Activated T-cell treated with anti-CD3 and anti-CD28 coated beads, Interleukin-2, amount 50 U/mL, for 1 hour (primary cell): Measurements from ENCODE around the gene CEACAM18.
"Not testable (repeated sequence)": the region's sequence is repeated elsewhere in the genome, so short reads cannot be mapped to it uniquely, and the experiment has no call there.

Experiments
- DNase-seq: peaks from one replicate; pipeline ENCODE4 v3.0.0-alpha.2; 2020

Gene CEACAM18

GRCh38 chr19:51500931-51501330 lies 22.6 kb downstream of the CEACAM18 start:
- not testable (repeated sequence) for DNase-seq

GRCh38 chr19:51501594-51502263 lies 23.4 kb downstream of the CEACAM18 start, which contains the start of gene SIGLEC12:
Gene SIGLEC12 (minus strand): TSS chr19:51501800. CDS start chr19:51501733, 67 bp downstream.
- DNase-seq: no peak

GRCh38 chr19:51503286-51503817 lies 25.0 kb downstream of the CEACAM18 start:
- DNase-seq: no peak

DNA sequence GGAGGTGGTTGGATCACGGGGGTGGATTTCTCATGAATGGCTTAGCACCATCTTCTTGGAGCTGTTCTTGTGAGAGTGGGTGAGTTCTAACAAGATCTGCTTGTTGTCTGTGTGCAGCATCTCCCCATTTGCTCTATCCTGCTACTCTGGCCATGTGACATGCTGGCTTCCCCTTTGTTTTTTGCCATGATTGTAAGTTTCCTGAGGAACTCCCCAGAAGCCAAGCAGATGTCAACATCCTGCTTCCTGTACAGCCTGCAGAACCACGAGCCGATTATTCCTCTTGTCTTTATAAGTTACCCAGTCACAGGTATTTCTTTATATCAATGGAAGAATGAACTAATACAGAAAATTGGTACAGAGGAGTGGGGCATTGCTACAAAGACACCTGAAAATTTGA lies 25.6 kb downstream of the CEACAM18 start:
- no peak for DNase-seq

- no peak for DNase-seq
Measured at GRCh38 chr19:51505904-51506303, 27.6 kb downstream of the CEACAM18 start.

GRCh38 chr19:51507192-51507591 lies 28.9 kb downstream of the CEACAM18 start:
- DNase-seq: no peak

DNA sequence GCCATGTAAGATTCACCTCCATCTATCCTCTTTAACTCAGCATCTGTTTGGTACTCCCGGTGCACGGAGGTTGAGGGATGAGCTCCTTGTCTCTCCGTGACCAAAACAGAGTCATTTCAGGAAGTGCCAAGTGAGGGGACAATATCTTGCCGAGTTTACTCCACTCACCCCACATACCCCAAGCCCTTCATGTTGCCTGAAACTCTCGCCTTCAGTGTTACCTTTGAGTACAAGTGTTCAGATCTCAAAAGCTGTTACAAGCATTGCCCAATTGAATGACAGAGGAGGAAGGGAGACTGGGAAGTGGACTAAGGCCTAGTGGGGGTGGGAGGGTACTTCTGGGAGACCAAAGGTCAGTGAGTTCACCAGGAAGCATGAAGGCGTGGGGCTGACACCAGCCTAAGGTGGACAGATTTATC lies 29.3 kb downstream of the CEACAM18 start:
- no peak for DNase-seq

DNA sequence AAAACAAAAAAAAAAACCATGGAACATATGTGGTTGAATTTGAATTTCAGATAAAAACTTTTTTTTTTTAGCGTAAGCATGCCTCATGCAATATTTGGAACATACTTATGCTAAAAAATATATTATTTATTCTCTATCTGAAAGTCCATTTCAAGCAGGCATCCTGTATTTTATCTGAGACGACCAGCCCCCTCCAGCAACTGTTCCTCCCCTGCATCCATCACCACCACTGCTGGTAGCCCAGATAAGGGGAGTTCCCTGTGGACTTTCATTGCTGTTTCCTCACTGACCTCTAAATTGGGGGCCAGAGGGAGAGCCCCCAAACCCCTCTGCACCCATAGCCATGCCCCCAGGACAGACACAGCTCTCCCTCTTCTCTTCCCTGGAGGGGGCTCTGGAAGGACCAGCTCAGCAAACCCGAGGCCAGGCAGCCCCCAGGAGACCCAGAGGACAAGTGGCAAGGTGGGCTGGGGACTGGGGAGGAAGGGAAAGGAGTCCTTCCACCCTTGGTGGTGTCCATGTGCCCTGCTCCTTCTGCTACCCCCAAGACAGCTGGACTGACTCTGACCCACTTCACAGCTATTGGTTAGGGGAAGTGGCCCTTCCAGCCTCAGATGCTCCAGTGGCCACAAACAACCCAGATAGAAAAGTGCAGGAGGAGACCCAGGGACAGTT lies 29.9 kb downstream of the CEACAM18 start:
- no peak for DNase-seq

- no peak for DNase-seq
Measured at GRCh38 chr19:51509823-51510660, 31.7 kb downstream of the CEACAM18 start.

DNA sequence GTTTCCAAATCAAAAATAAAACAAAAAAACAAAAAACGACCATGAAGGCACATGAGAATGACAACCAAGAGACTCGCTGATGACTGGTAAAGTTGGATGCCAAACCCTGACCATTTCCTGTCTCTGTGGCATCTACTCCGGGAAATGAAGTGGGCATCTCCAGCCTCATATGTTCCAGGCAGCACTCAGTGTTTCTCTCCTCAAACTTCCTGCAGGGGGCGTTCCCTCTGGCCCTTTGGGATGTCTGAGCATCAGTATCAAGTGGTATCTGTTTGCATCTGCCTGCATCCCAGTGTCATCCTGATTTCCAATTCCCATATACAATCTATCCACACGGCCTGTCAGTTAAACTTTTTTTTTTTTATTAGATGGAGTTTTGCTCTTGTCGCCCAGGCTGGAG lies 33.0 kb downstream of the CEACAM18 start:
- no peak for DNase-seq

GRCh38 chr19:51513968-51514367 lies 35.6 kb downstream of the CEACAM18 start:
- DNase-seq: no peak

GRCh38 chr19:51514866-51515481 lies 36.6 kb downstream of the CEACAM18 start:
- DNase-seq: no peak

- DNase-seq: no peak
Measured at GRCh38 chr19:51520728-51521127, 42.4 kb downstream of the CEACAM18 start.

DNA sequence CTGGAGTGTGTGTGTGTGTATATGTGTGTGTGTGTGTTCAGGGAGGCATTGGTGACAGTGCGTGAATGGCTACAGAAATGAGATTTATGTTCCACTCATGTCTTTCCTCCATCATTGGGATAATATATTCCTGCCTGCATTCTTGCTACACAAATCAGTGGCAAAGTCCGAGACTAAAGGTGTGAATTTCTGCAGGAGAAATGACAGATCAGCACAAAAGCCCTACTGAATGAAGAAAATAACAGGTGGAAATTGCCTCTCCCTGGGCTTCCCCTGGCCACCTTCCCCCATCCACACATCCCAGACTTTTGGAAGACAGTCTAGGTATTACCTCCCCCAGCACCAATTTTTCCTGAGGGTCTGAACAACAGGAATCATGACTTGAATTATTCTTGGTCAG lies 43.0 kb downstream of the CEACAM18 start:
- DNase-seq: no peak

- DNase-seq: no peak
Measured at GRCh38 chr19:51521781-51522180, 43.4 kb downstream of the CEACAM18 start.

GRCh38 chr19:51524666-51525264 lies 46.4 kb downstream of the CEACAM18 start:
- DNase-seq: no peak

DNA sequence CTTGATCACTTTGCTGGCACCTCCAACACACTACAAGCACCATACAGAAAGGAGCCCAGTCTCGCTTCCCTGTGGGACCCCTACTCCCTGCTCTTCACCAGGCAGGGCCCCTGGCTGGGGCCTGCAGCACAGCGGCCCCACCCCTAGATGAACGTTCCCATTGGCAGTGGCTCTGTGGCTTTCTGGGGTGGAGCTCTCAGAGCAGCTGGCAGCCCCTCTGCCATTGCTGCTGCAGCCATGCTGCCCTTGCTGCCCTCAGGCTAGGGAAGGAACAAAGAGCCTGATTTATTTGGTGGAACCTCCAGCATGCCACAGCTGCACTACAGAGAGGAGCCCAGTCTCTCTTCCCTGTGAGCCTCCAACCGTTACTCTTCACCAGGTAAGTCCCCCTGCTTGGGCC lies 47.3 kb downstream of the CEACAM18 start:
- DNase-seq: no peak

GRCh38 chr19:51529301-51529700 lies 51.0 kb downstream of the CEACAM18 start:
- no peak for DNase-seq

DNA sequence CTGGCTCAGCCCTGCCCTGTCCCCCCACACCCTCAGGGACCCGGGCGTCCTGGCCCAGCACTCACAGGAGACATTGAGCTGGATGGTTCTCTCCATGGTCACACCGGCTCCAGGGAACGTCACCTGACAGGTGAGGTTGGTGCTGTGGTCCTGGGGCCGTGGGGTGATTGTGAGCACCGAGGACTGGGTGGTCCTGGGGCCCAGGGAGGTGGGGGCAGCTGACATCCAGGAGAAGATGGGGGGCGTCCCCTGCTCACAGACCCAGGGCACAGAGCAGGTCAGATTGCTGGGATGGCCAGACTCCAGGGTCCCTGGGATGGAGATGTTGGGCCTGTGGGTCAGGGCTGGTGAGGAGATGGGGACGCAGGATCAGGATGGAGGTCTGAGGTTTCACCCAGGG lies 52.3 kb downstream of the CEACAM18 start:
- DNase-seq: no peak

GRCh38 chr19:51531349-51532315 lies 53.3 kb downstream of the CEACAM18 start, which contains the start of gene SIGLEC6:
Gene SIGLEC6 (minus strand): TSS chr19:51531670. CDS start chr19:51531648, 22 bp downstream.
- no peak for DNase-seq

- no peak for DNase-seq
Measured at GRCh38 chr19:51535535-51535934, 57.2 kb downstream of the CEACAM18 start.
